WTC11 (cell line): ENCODE results near the gene ANGEL2.

Experiments
- ATF3 ChIP-seq: sonication (generic); formaldehyde crosslinking; conservative IDR thresholded peaks from 2 replicates; pipeline ENCODE4 v1.8.1; 2022; ENCODE audit warnings: mild to moderate bottlenecking, missing genetic modification reagents
- CREM ChIP-seq: sonication (generic); formaldehyde crosslinking; IDR thresholded peaks from 2 replicates; pipeline ENCODE4 v1.8.1; 2022; ENCODE audit warnings: mild to moderate bottlenecking, missing genetic modification reagents, moderate library complexity
- CTCF ChIP-seq: fragments of 200-600 bp; IDR thresholded peaks from 2 replicates; pipeline ENCODE4 v1.8.0; 2022; ENCODE audit warnings: antibody characterized with exemption
- E2F5 ChIP-seq: sonication (generic); formaldehyde crosslinking; IDR thresholded peaks from 2 replicates; pipeline ENCODE4 v1.8.1; 2022; ENCODE audit warnings: mild to moderate bottlenecking, moderate library complexity, missing genetic modification reagents
- FOXJ3 ChIP-seq: sonication (generic); formaldehyde crosslinking; IDR thresholded peaks from 2 replicates; pipeline ENCODE4 v1.9.0; 2021; ENCODE audit warnings: missing genetic modification reagents, mild to moderate bottlenecking, borderline replicate concordance
- JUN ChIP-seq: sonication (generic); formaldehyde crosslinking; IDR thresholded peaks from 2 replicates; pipeline ENCODE4 v1.8.0; 2023; ENCODE audit warnings: mild to moderate bottlenecking, missing genetic modification reagents
- RORB ChIP-seq: fragments of 250-450 bp; sonication (Bioruptor Pico); IDR thresholded peaks from 2 replicates; pipeline ENCODE4 v1.9.0; 2021; ENCODE audit warnings: mild to moderate bottlenecking
- SP1 ChIP-seq: sonication (generic); formaldehyde crosslinking; conservative IDR thresholded peaks from 2 replicates; pipeline ENCODE4 v1.8.1; 2022; ENCODE audit warnings: missing genetic modification reagents
- USF1 ChIP-seq: sonication (generic); formaldehyde crosslinking; IDR thresholded peaks from 2 replicates; pipeline ENCODE4 v1.8.0; 2022; ENCODE audit warnings: mild to moderate bottlenecking, missing genetic modification reagents
- ZNF138 ChIP-seq: sonication (generic); formaldehyde crosslinking; conservative IDR thresholded peaks from 2 replicates; pipeline ENCODE4 v1.8.1; 2022; ENCODE audit warnings: mild to moderate bottlenecking, moderate library complexity, missing genetic modification reagents
- ZNF219 ChIP-seq: sonication (generic); formaldehyde crosslinking; IDR thresholded peaks from 2 replicates; pipeline ENCODE4 v1.8.0; 2023; ENCODE audit warnings: missing genetic modification reagents, mild to moderate bottlenecking, borderline replicate concordance
- TF ChIP-seq, protein P1 (sequence below): sonication (generic); formaldehyde crosslinking; IDR thresholded peaks from 2 replicates; pipeline ENCODE4 v1.8.0; 2022; ENCODE audit warnings: mild to moderate bottlenecking, missing genetic modification reagents

GRCh38 chr1:212986551-212986950 lies 29.1 kb downstream of the ANGEL2 start:
- TF ChIP-seq CTCF (no peak), FOXJ3 (CRISPR knock-in tag) (no peak), CREM (no peak), JUN (CRISPR knock-in tag) (no peak), RORB (no peak), ZNF219 (CRISPR knock-in tag) (no peak), ATF3 (CRISPR knock-in tag) (no peak), ZNF138 (CRISPR knock-in tag) (no peak), SP1 (CRISPR knock-in tag) (no peak), E2F5 (CRISPR knock-in tag) (no peak), USF1 (CRISPR knock-in tag) (no peak)
- TF ChIP-seq, protein P1, sequence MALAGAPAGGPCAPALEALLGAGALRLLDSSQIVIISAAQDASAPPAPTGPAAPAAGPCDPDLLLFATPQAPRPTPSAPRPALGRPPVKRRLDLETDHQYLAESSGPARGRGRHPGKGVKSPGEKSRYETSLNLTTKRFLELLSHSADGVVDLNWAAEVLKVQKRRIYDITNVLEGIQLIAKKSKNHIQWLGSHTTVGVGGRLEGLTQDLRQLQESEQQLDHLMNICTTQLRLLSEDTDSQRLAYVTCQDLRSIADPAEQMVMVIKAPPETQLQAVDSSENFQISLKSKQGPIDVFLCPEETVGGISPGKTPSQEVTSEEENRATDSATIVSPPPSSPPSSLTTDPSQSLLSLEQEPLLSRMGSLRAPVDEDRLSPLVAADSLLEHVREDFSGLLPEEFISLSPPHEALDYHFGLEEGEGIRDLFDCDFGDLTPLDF (CRISPR knock-in tag), result no peak
